Stimulated activated CD4-positive, alpha-beta T cell treated with anti-CD3 and anti-CD28 coated beads, TNF-alpha, amount 100 ng/mL, for 4 hours (primary cell): ENCODE measurements around the gene ZNF502.

Experiments used
- DNase-seq, 3 experiments: peaks; one replicate each; pipeline ENCODE4 v3.0.0-alpha.2; 2020; ENCODE audit warnings: low read depth in 3 of 3

The ZNF502 gene

GRCh38 chr3:44771424-44772098 lies 59.1 kb downstream of the ZNF502 start:
- no peak for DNase-seq

GRCh38 chr3:44772099-44772442 lies 59.6 kb downstream of the ZNF502 start:
- DNase-seq, result no peak
